PC-9 (cell line): ENCODE data around the gene FAXDC2.
"Not testable (repeated sequence)": the region's sequence is repeated elsewhere in the genome, so short reads cannot be mapped to it uniquely, and the experiment has no call there.

Experiments
- EZH2 ChIP-seq: fragments of 200-600 bp; sonication (generic); IDR thresholded peaks from 2 replicates; pipeline ENCODE4 v1.8.0; 2017; ENCODE audit warnings: antibody characterized with exemption, low read depth
- TF ChIP-seq, protein P1 (sequence below): fragments of 200-600 bp; sonication (generic); conservative IDR thresholded peaks from 2 replicates; pipeline ENCODE4 v1.6.1; 2017; ENCODE audit warnings: mixed run types, antibody characterized with exemption, mild to moderate bottlenecking, moderate library complexity

GRCh38 chr5:154835701-154836052 is 14.7 kb downstream of the FAXDC2 start:
- TF ChIP-seq, protein P1, sequence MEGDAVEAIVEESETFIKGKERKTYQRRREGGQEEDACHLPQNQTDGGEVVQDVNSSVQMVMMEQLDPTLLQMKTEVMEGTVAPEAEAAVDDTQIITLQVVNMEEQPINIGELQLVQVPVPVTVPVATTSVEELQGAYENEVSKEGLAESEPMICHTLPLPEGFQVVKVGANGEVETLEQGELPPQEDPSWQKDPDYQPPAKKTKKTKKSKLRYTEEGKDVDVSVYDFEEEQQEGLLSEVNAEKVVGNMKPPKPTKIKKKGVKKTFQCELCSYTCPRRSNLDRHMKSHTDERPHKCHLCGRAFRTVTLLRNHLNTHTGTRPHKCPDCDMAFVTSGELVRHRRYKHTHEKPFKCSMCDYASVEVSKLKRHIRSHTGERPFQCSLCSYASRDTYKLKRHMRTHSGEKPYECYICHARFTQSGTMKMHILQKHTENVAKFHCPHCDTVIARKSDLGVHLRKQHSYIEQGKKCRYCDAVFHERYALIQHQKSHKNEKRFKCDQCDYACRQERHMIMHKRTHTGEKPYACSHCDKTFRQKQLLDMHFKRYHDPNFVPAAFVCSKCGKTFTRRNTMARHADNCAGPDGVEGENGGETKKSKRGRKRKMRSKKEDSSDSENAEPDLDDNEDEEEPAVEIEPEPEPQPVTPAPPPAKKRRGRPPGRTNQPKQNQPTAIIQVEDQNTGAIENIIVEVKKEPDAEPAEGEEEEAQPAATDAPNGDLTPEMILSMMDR: not testable (repeated sequence)
- TF ChIP-seq EZH2: not testable (repeated sequence)
